ENCODE results near the gene SEC24D. TPM values are rescaled to one million over a fixed set of nuclear protein-coding genes. Genes with fewer than 3 reads are reported as not detected.

Gene SEC24D
- total RNA-seq, 3 donors from 2014 or later, result 24.5 to 63.6 (median 50.8) TPM

DNA sequence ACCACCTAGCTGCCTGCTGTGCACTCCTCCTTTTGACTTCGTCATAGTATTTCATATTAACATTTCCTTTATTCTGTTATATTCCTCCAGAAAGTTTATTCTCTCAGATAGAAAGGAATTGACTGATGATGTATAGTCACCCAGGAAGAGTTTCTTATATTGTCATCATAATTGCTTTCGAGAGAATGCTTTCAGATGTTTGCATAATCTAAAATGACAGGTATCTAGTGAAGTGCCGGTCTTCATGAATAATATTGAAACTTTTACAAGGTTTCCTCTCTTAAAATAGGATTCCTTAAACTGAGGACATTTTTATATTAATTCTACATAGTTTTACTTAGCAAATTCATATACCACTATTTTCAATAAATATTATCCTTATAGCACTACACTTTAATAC is 10.1 kb downstream of the SEC24D start:
- DNase-seq (ENCODE audit: low spot score in 2 of 2), result no peak
- Histone ChIP-seq H3K4me3 (no peak overlapping the region), H3K27ac (peak overlapping the region in 1 of 2 donors; percentile 77), H3K9me3 (no peaks in the 10 kb centered on the region), H3K4me1 (peaks cover 0 to 10% of the 10 kb centered on the region in 2 donors), H3K36me3 (no peaks in the 10 kb centered on the region), H3K27me3 (no peaks in the 10 kb centered on the region)
- TF ChIP-seq POLR2AphosphoS5 (IDR thresholded peaks at IDR 0.05), result no peak
- no peak for TF ChIP-seq POLR2A (IDR thresholded peaks at IDR 0.05)
- intact Hi-C loops (cut with DNase I; ENCODE audit: low total_unique reads), result no loop called here

DNA sequence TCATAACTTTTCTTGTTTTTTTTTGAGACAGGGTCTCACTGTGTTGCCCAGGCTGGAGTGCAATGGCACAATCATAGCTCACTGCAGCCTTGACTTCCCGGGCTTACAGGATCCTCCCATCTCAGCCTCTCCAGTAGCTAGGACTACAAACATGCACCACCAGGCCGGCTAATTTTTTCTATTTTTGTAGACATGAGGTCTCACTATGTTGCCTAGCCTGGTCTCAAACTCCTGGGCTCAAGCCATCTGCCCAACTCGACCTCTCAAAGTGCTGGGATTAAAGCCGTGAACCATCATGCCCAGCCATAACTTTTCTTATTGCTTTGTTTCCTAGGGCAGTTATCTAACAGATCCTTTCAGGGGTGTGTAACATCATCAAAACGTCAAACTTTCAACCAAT is 11.8 kb downstream of the SEC24D start:
- intact Hi-C loops (cut with DNase I; ENCODE audit: low total_unique reads), result no loop called here
- peak overlapping the region in 1 of 2 donors; percentile 77 for H3K27ac ChIP-seq
- H3K9me3 ChIP-seq, result no peaks in the 10 kb centered on the region
- TF ChIP-seq, protein P1, sequence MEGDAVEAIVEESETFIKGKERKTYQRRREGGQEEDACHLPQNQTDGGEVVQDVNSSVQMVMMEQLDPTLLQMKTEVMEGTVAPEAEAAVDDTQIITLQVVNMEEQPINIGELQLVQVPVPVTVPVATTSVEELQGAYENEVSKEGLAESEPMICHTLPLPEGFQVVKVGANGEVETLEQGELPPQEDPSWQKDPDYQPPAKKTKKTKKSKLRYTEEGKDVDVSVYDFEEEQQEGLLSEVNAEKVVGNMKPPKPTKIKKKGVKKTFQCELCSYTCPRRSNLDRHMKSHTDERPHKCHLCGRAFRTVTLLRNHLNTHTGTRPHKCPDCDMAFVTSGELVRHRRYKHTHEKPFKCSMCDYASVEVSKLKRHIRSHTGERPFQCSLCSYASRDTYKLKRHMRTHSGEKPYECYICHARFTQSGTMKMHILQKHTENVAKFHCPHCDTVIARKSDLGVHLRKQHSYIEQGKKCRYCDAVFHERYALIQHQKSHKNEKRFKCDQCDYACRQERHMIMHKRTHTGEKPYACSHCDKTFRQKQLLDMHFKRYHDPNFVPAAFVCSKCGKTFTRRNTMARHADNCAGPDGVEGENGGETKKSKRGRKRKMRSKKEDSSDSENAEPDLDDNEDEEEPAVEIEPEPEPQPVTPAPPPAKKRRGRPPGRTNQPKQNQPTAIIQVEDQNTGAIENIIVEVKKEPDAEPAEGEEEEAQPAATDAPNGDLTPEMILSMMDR (IDR thresholded peaks at IDR 0.05), result no peak
- TF ChIP-seq POLR2AphosphoS5 (IDR thresholded peaks at IDR 0.05) (no peak), POLR2A (IDR thresholded peaks at IDR 0.05) (no peak)
- H3K4me3 ChIP-seq, result no peak overlapping the region
- H3K36me3 ChIP-seq, result no peaks in the 10 kb centered on the region
- H3K27me3 ChIP-seq, result no peaks in the 10 kb centered on the region
- no peak for DNase-seq (ENCODE audit: low spot score in 2 of 2)
- H3K4me1 ChIP-seq, result peaks cover 0 to 10% of the 10 kb centered on the region in 2 donors

DNA sequence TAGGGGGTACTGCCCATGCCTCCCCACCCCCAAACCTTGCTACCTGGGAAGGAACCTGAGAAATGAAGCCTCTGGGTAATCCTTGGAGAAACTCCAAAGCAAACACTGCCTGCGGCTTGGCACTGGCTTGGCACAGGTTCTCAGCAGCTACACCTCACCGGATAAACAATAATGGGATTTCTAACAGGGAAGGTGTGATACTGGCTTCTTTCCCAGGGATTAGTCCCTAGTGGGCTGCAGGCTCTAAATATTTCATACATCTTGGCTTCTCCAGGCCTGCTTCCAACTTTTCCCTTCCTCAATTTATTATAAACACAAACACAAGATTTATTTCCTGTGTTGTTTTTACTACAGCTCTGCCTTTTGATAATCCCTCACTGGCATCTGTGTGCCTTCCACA is 12.5 kb downstream of the SEC24D start:
- H3K27ac ChIP-seq, result peak overlapping the region; percentile 63 to 77

DNA sequence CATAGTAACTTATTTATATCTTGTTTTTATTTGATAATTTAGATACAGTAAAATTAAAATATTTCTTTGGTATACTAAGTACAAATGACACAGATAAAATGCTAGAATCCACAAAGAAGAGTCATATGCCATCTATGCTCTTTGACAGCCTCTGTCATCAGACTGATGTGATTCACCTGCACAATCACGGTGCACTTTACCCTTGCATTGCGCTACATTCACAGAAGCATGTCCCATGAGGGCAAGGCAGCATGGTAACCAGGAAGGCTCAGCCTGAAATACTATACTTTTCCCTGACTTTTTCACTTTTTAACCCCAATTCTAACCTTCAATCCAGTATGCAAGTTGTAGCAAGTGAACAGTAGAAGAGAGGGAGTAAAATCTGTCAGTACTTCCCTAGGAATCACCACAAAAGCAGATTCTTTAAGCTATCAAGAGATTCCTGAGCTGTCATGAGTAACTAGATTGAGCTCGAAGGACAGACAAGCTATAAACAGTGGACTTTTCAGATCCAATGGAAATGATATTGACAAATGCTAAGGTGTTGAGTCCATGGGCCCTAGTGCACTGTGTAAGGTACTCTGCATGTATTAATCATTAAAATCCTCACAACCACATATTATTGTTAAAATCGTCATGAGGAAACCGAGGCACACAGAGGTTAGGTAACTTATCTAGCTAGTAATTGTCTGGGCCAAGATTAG is 14.2 kb downstream of the SEC24D start:
- H3K27me3 ChIP-seq, result no peaks in the 10 kb centered on the region
- no peak for DNase-seq (ENCODE audit: low spot score in 2 of 2)

More for the DNA sequence above, 12.5 kb downstream of the SEC24D start:
- Histone ChIP-seq H3K9me3 (no peaks in the 10 kb centered on the region), H3K4me3 (no peak overlapping the region), H3K36me3 (no peaks in the 10 kb centered on the region), H3K27me3 (no peaks in the 10 kb centered on the region), H3K4me1 (peaks cover 0 to 10% of the 10 kb centered on the region in 2 donors)
- intact Hi-C loops (cut with DNase I; ENCODE audit: low total_unique reads), result no loop called here
- TF ChIP-seq, protein P1 (IDR thresholded peaks at IDR 0.05), result no peak
- DNase-seq (ENCODE audit: low spot score in 2 of 2), result peak; percentile 54 to 69

DNA sequence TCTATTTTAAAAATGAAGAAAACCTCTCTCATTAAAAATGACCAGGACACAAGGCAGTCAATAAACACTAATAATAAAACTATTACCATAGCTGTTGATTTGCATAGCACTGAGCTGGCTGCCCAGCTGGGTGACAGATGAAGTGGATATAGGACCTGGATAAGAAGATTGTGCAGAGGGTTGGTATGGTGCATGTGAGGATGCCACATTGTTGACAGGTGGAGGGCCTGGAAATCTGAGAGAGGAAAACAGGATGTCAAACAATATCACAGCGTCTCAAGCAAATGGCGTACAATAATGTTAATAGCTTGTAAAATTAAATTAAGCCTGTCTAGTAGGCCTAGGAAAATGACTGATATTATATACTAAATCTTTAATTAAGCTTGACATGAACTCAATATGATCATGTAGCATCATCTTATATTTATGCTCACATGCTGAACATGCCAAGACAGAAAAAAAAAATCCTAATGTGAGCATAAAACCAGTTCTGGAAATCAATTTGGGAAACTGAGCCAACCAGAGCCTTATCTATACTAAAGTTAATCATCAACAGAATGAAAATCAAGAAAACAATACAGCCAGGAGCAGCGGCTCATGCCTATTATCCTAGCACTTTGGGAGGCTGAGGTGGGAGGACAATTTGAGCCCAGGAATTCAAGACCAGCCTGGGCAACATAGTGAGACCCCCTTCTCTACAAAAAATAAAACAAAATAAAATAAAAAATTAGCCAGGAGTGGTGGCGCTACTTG is 18.6 kb downstream of the SEC24D start:
- Histone ChIP-seq H3K27ac (no peak overlapping the region), H3K4me1 (no peaks in the 10 kb centered on the region), H3K4me3 (no peak overlapping the region), H3K9me3 (no peaks in the 10 kb centered on the region), H3K27me3 (no peaks in the 10 kb centered on the region), H3K36me3 (peaks cover 4% of the 10 kb centered on the region)
- intact Hi-C loops (cut with DNase I; ENCODE audit: low total_unique reads), result no loop called here
- no peak for TF ChIP-seq POLR2AphosphoS5 (IDR thresholded peaks at IDR 0.05)
- TF ChIP-seq POLR2A (IDR thresholded peaks at IDR 0.05), result no peak
- TF ChIP-seq, protein P1 (IDR thresholded peaks at IDR 0.05), result no peak
- DNase-seq (ENCODE audit: low spot score in 2 of 2), result no peak

More for the DNA sequence above, 14.2 kb downstream of the SEC24D start:
- Histone ChIP-seq H3K4me1 (peaks cover 0 to 6% of the 10 kb centered on the region in 2 donors), H3K4me3 (no peak overlapping the region), H3K27ac (peak overlapping the region; percentile 3 to 31), H3K36me3 (no peaks in the 10 kb centered on the region), H3K9me3 (no peaks in the 10 kb centered on the region)
- TF ChIP-seq, protein P1 (IDR thresholded peaks at IDR 0.05), result no peak
- TF ChIP-seq POLR2AphosphoS5 (IDR thresholded peaks at IDR 0.05), result no peak
- TF ChIP-seq POLR2A (IDR thresholded peaks at IDR 0.05), result no peak
- intact Hi-C loops (cut with DNase I; ENCODE audit: low total_unique reads), result no loop called here

All from breast epithelium (tissue), 4 donors.